Measurements from ENCODE around the gene P2RX6. TPM values are rescaled to one million over a fixed set of nuclear protein-coding genes. Genes with fewer than 3 reads are reported as not detected.
"Not testable (repeated sequence)": the region's sequence is repeated elsewhere in the genome, so short reads cannot be mapped to it uniquely, and the experiment has no call there.

Gene P2RX6
- under 1 TPM; 0.29 to 0.30 TPM for total RNA-seq

GRCh38 chr22:21014726-21015465 lies at the start of gene P2RX6:
Gene P2RX6 (plus strand): TSS chr22:21015165. CDS start chr22:21015175, 10 bp downstream.
- Mint-ChIP-seq H3K27me3 (ENCODE audit: low read depth) (no peaks in the 10 kb centered on the region), H3K4me1 (ENCODE audit: low read depth) (peaks cover 23% of the 10 kb centered on the region), H3K9me3 (no peaks in the 10 kb centered on the region), H3K27ac (no peak within 1 kb of the TSS), H3K36me3 (ENCODE audit: insufficient read depth in 2 of 2) (no peaks in the 10 kb centered on the region), H3K4me3 (peak within 1 kb of the TSS; percentile 90 to 94)
- ATAC-seq (replicated peaks in 1 of 2) = no peak
- DNase-seq = no peak

DNA sequence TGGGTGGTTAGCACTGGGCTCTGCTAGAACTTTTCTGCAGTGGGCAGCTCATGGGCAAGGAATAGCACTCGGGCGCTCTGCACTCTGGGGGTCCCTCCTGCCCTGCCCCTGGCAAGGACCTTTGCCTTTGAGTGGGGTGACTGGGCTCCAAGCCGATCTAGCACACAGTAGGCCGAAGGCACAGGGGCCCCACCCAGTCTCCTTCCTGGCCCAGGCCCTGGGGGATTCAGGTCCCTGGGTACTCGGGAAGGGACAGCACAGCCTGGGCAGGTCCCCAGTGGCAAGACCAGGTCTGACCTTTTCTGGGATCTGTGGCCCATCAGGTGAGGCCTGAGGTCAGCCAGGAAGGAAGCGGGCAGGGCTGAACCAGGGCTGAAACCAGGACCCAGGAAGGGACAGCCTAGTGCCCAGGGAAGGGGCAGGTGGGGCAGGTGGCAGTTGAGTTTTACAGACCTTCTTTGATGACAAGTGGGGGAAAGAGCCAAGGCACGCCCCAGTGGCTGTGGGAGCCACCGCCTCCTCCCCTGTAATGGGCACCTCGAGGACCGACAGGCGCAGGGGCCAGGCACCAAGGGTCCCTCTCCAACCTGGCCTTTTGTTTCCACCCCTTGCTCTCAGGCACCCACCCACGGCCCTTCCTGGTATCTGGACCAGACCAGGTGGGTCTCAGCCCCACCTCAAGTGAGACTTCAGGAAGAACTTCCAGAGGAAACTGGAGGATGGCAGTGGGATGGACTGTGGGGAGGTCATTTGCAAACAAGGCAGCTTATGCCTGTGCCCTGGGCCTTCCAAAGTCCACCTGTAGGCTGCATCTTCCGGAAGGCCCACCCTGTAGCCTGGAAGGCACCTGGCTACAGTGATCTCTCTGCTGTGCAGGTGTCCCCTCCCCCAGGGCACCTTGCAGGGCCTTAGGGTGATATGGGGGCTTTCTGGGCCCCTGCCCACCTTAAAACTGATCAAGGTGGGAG lies 48.8 kb upstream of the P2RX6 start:
- H3K36me3 Mint-ChIP-seq (ENCODE audit: insufficient read depth in 2 of 2) = no peaks in the 10 kb centered on the region
- ATAC-seq (replicated peaks in 1 of 2) (no peak), DNase-seq (no peak)
- H3K27me3 Mint-ChIP-seq (ENCODE audit: low read depth) = peaks cover 19% of the 10 kb centered on the region
- no peak overlapping the region for H3K27ac Mint-ChIP-seq
- peak overlapping the region in 1 of 2 donors; percentile 59 for H3K4me3 Mint-ChIP-seq
- H3K4me1 Mint-ChIP-seq (ENCODE audit: low read depth) = peaks cover 13% of the 10 kb centered on the region
- H3K9me3 Mint-ChIP-seq = no peaks in the 10 kb centered on the region

DNA sequence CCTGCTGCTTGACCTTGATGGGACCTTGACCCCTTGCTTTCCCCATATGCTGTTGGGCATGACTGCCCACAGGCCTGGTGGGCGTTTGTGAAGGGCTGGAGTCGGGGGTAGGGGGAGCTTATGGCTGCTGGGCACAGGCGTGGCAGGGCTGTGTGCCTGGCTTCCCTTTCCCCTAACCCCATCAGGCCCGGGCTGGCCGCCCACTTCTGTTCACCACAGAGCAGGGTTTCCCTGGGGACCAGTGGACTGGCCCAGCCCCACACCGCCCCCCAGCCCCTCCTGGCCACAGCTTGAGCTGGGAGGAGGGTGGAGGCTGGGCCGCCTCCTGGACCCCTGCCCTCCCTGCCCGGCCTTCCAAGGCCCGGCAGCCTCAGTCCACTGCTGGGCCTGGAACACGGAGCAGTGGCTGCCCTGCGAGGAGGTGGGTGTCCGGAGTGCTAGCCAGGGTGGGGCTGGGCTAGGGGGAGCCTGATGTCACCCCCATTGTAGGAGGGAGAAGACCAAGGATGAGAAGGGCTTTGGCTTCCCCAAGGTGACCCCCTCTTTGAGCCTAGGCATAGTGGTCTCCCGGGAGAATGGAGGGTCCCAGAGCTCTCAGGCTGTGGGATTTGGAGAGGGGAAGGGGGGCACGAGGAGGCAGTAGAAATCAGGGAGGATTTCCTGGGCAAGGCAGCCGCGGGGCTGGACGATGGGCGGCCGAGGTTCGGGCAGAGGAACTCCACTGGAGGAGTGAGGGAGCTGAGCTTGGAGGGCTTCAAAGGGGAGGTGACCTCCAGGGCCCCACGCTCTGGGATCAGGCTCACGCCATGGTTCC lies 47.9 kb upstream of the P2RX6 start, which contains the start of gene AIFM3:
TSS of gene AIFM3 (plus strand) at position 373 of the 814 bp plus-strand sequence. CDS start 690 bp downstream, outside the sequence.
- DNase-seq = no peak
- no peak within 1 kb of the TSS for H3K27ac Mint-ChIP-seq
- no peak within 1 kb of the TSS for H3K4me3 Mint-ChIP-seq
- peaks cover 7% of the 10 kb centered on the region for H3K4me1 Mint-ChIP-seq (ENCODE audit: low read depth)
- ATAC-seq (replicated peaks in 1 of 2) = no peak
- H3K9me3 Mint-ChIP-seq = no peaks in the 10 kb centered on the region
- no peaks in the 10 kb centered on the region for H3K36me3 Mint-ChIP-seq (ENCODE audit: insufficient read depth in 2 of 2)
- H3K27me3 Mint-ChIP-seq (ENCODE audit: low read depth) = peaks cover 19% of the 10 kb centered on the region

GRCh38 chr22:20967697-20968211 lies 47.2 kb upstream of the P2RX6 start:
- Mint-ChIP-seq H3K27ac (no peak overlapping the region), H3K36me3 (ENCODE audit: insufficient read depth in 2 of 2) (no peaks in the 10 kb centered on the region), H3K27me3 (ENCODE audit: low read depth) (peaks cover 19% of the 10 kb centered on the region), H3K4me3 (no peak overlapping the region), H3K4me1 (ENCODE audit: low read depth) (peaks cover 6% of the 10 kb centered on the region), H3K9me3 (no peaks in the 10 kb centered on the region)
- no peak for DNase-seq
- ATAC-seq (replicated peaks in 1 of 2) = no peak

GRCh38 chr22:20968281-20968977 lies 46.5 kb upstream of the P2RX6 start:
- Mint-ChIP-seq H3K36me3 (ENCODE audit: insufficient read depth in 2 of 2) (no peaks in the 10 kb centered on the region), H3K9me3 (no peaks in the 10 kb centered on the region), H3K4me3 (no peak overlapping the region), H3K4me1 (ENCODE audit: low read depth) (peaks cover 6% of the 10 kb centered on the region), H3K27ac (no peak overlapping the region), H3K27me3 (ENCODE audit: low read depth) (peaks cover 12% of the 10 kb centered on the region)
- ATAC-seq (replicated peaks in 1 of 2) (no peak), DNase-seq (no peak)

DNA sequence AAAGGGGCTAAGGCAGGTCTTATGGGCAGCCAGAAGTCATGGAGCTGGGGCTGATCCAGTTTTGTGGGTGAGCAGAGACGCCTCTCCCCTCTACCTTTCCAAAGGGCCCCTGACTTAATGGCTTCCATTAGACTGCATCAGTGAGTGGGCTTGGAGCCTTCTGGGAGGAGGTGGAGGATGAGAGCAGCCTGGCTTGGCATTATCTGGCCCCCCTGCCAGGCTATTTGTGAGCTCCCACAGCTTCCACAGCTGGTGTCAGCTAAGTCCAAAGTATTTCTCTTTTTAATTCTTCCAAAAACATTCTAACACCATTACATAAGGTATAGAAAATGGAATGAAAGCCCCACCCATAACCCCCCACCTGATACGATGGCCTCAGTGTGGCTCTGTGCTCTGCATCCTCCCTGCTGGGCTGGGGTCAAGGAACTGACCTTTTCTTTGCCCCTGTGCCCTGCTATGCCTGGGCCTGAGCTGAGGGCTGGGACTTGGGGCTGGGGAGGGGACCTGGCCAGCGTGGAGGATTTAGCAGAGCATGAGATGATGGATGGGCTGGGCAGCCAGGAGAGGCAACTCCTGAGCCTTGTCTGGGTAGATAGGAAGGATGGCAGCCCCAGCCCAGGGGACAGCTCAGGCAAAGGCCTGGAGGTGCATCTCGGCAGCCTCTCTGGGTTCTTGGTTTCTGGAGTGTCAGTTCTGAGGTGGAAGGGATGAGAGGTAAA lies 43.9 kb upstream of the P2RX6 start:
- Mint-ChIP-seq H3K36me3 (ENCODE audit: insufficient read depth in 2 of 2) (no peaks in the 10 kb centered on the region), H3K9me3 (no peaks in the 10 kb centered on the region), H3K4me3 (no peak overlapping the region), H3K4me1 (ENCODE audit: low read depth) (no peaks in the 10 kb centered on the region), H3K27me3 (ENCODE audit: low read depth) (no peaks in the 10 kb centered on the region), H3K27ac (no peak overlapping the region)
- no peak for ATAC-seq (replicated peaks in 1 of 2)
- no peak for DNase-seq

DNA sequence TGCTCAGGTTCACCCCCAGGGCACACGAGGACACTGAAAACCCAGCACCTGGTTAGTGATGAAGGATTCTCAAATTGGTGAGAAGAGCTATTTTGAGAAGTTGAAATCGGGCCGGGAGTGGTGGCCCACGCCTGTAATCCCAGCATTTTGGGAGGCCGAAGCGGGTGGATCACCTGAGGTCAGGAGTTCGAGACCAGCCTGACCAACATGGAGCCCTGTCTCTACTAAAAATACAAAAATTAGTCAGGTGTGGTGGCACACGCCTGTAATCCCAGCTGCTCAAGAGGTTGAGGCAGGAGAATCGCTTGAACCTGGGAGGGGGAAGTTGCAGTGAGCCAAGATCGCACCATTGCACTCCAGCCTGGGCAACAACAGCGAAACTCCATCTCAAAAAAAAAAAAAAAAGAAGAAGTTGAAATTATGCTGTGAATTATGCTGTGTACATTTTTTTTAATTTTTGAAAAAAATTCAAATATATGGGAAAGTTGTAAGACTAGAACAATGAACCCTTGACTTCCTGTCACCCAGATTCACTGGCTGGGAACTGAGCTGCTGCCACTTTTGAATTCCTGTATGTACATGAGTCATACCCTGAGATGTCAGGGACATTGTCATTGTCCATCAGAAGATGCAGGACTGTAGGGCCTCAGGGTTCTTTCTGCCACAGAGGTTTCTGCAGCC lies 42.8 kb upstream of the P2RX6 start:
- ATAC-seq (replicated peaks in 1 of 2); H3K27ac Mint-ChIP-seq; H3K9me3 Mint-ChIP-seq; H3K27me3 Mint-ChIP-seq (ENCODE audit: low read depth); DNase-seq; H3K4me1 Mint-ChIP-seq (ENCODE audit: low read depth); H3K4me3 Mint-ChIP-seq; H3K36me3 Mint-ChIP-seq (ENCODE audit: insufficient read depth in 2 of 2): not testable (repeated sequence)

DNA sequence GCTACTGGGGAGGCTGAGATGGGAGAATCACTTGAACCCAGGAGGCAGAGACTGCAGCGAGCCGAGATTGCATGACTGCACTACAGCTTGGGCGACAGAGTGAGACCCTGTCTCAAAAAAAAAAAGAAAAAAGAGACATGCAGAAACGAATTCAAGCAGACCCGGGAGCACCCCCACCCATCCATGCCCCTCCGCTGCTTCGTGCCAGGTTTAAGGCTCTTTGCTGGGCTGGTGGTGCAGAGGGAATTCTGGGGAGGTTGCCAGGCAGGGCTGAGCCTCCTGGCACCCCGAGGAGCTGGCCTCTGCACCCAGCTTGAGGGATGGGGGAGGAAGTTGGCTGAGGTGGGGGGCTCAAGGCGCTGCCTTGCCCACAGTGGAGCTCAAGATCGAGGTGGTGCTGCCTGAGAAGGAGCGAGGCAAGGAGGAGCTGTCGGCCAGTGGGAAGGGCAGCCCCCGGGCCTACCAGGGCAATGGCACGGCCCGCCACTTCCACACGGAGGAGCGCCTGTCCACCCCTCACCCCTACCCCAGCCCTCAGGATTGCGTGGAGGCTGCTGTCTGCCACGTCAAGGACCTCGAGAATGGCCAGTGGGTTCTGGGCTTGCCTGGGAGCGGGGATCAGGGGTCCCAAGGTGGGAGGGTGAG lies 41.9 kb upstream of the P2RX6 start:
- H3K27me3 Mint-ChIP-seq (ENCODE audit: low read depth) = no peaks in the 10 kb centered on the region
- peaks cover 4% of the 10 kb centered on the region for H3K4me1 Mint-ChIP-seq (ENCODE audit: low read depth)
- no peaks in the 10 kb centered on the region for H3K9me3 Mint-ChIP-seq
- no peak for ATAC-seq (replicated peaks in 1 of 2)
- H3K4me3 Mint-ChIP-seq = no peak overlapping the region
- H3K36me3 Mint-ChIP-seq (ENCODE audit: insufficient read depth in 2 of 2) = no peaks in the 10 kb centered on the region
- no peak for DNase-seq
- H3K27ac Mint-ChIP-seq = no peak overlapping the region

DNA sequence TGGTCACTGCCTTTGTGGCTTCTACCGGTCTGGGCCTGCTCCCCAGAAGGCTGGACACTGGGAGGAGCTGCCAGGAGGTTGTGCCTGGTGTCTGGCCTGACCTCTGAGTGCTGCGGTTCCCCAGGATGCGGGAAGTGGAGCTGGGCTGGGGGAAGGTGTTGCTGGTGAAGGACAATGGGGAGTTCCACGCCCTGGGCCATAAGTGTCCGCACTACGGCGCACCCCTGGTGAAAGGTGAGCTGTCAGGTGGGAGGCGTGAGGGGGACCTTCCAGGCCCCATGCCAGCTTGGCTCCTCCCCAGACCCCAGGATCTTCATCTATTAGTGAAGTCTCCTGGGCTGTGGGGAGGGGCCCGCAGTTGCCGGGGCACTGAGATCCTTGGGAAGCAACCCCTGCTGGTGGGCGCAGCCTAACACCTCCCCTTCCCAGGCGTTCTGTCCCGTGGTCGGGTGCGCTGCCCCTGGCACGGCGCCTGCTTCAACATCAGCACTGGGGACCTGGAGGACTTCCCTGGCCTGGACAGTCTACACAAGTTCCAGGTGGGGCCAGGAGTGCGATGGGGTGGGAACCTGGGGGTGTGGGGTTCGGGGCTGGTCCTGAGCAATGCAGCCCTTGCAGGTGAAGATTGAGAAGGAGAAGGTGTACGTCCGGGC lies 41.2 kb upstream of the P2RX6 start:
- Mint-ChIP-seq H3K27ac (no peak overlapping the region), H3K9me3 (peaks cover under 1 to 4% of the 10 kb centered on the region in 2 donors), H3K27me3 (ENCODE audit: low read depth) (no peaks in the 10 kb centered on the region), H3K4me1 (ENCODE audit: low read depth) (peaks cover 5% of the 10 kb centered on the region), H3K4me3 (no peak overlapping the region), H3K36me3 (ENCODE audit: insufficient read depth in 2 of 2) (peaks cover under 1 to 5% of the 10 kb centered on the region in 2 donors)
- DNase-seq = no peak
- no peak for ATAC-seq (replicated peaks in 1 of 2)

GRCh38 chr22:20974336-20974955 lies 40.5 kb upstream of the P2RX6 start:
- no peak for DNase-seq
- Mint-ChIP-seq H3K27me3 (ENCODE audit: low read depth) (no peaks in the 10 kb centered on the region), H3K4me3 (no peak overlapping the region), H3K27ac (no peak overlapping the region), H3K36me3 (ENCODE audit: insufficient read depth in 2 of 2) (peaks cover 3 to 9% of the 10 kb centered on the region in 2 donors), H3K9me3 (peaks cover 3 to 6% of the 10 kb centered on the region in 2 donors), H3K4me1 (ENCODE audit: low read depth) (peaks cover 12% of the 10 kb centered on the region)
- no peak for ATAC-seq (replicated peaks in 1 of 2)
